HG03520 (cell line): Measurements from ENCODE around the gene MAP3K7CL.
"Not testable (repeated sequence)": the region's sequence is repeated elsewhere in the genome, so short reads cannot be mapped to it uniquely, and the experiment has no call there.

Source experiments
- ATAC-seq: cut with Tn5 transposase; IDR thresholded peaks from one replicate; pipeline ENCODE4 v1.9.1; 2021; ENCODE audit warnings: mild to moderate bottlenecking, moderate library complexity; ENCODE audit not compliant: unreplicated experiment

Gene MAP3K7CL

GRCh38 chr21:29133241-29133640 is 2.8 kb downstream of the MAP3K7CL start:
- no peak for ATAC-seq

GRCh38 chr21:29133796-29134195 is 3.4 kb downstream of the MAP3K7CL start:
- ATAC-seq: no peak

DNA sequence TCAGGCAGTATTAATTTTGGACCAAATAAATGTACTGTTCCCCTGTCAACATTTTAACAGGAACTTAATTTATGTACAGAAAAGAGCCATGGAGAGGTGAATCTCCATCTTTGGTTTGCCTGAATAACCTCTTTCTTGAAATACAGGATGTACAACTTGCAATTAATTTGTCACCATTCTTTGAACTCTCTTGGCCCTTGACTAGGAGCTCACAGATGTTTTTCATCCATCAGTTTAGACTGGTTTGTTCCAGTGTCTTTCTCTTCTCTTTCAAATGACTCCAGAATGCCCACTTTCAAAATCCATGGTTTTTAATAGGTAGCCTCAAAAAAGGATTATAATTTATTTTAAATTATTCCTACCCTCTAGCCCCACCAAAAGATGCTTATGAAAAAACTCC is 5.0 kb downstream of the MAP3K7CL start:
- ATAC-seq: no peak

DNA sequence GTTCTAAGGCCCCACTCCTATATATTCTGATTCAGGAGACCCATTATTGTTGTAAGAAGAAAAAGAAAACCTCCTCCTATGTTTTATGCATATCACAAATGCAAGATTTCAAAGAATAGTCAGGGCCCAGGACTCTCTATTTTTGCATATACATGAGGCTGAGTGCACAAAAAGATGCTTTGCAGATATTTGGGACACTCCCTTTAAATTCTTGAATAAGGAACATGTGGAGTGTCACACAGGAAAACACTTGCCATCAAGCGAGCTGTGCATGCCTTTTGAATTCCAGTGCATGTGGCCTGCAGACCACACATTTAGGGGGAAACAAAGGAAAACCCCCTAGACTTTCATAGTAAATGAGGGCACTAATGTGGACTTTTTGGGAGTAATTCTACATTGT is 5.6 kb downstream of the MAP3K7CL start:
- no peak for ATAC-seq

GRCh38 chr21:29144736-29145353 is 14.4 kb downstream of the MAP3K7CL start:
- no peak for ATAC-seq

DNA sequence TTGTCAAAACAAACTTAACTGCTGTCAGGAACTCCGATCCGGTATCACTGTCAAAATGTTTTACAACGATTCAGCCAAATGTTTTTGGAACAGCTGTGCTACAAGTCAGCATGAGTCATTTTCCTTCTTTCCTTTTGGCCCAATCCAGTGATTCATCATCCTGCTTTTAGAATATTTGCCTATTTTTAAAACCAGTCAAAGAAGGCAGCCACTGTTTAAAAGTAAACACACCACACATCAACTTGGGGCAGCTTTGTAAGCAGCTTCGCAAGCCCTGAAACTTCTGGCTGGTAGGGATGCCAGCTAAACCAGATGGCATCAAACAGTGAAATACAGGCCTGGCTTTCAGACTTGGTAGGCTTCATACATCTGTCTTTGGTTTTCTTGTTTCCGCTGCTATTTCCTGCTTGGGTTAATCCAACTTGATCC is 14.9 kb downstream of the MAP3K7CL start:
- no peak for ATAC-seq

GRCh38 chr21:29145852-29146453 is 15.5 kb downstream of the MAP3K7CL start:
- ATAC-seq: no peak

DNA sequence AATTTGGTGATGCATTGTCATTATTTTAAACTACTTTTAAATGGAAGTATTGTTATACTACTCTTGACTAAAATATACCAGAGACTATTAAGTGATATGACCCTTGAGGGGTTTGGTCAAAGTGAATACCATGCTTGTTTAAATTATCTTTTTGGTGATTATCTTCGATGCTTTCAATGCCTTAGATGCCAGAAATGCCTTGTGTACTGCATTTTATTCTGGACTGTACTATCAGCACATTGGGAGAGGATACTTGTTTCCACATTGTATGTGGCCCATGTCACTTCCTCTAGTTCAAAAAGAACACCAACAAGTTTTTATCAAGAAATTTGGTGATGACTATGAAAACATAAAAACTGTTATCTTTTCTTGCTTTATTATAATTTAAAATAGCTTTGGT is 16.3 kb downstream of the MAP3K7CL start:
- ATAC-seq: no peak

GRCh38 chr21:29148530-29148929 is 18.1 kb downstream of the MAP3K7CL start:
- ATAC-seq: no peak

GRCh38 chr21:29149808-29150425 is 19.5 kb downstream of the MAP3K7CL start:
- ATAC-seq: no peak

- ATAC-seq: no peak
These were observed 21.5 kb downstream of the MAP3K7CL start for GRCh38 chr21:29151931-29152330.

DNA sequence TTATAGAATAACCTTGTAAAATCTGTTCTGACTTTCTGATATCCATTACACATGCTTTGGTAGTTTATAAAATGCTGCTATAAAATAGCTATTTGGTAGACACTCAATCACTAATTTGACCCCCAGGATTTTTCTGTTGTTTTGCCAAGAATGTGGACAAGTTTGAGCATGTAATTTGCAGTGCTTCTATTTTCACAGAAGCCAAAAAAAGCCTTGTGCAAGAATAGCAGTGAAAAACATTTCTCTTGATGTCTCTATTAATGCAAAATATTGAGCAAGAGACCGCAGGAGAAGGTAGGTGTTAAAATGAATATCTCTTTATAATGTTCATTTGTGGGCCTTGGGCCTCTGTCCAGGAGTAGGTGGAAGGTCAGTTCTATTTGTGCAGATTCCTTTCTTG is 22.5 kb downstream of the MAP3K7CL start:
- no peak for ATAC-seq

- no peak for ATAC-seq
These were observed 23.8 kb downstream of the MAP3K7CL start for GRCh38 chr21:29154270-29154669.

DNA sequence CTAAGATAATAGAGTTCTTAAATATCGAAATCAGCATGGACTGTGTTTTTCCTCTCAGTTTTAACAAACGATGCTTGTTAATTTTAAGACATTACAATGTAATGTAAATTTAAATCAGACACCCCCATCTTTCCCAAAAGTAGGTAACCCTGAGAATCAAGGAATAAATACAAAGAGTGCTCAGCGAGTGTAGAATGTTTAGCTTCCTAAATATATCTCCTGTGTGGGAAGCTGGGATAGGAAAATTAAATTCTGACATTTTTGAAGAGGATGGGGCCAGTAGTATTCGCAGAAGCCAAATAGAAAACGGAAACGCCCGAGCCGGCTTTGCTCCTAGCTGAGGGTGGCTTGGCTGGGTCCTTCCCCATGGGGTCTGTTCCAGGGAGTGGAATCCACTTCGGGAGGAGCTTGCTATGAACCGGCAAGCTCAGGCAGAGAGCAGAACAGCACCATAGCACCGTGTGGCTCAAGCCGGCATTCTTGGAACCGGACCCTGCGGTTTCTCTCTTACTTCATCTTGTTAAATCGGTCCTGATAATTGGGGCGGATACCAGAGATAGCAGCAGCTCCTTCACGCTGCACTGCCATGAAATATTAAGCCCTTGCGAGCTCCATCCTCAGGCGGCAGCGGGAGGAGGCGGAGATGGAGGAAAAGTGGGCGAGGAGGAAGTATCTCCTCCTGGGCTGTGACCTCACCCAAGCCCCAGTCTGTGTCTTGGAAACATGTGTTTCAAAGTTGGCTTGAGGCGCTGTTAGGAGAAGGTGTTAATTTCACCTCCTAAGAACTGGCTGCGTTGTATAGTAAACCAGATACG is 24.9 kb downstream of the MAP3K7CL start:
- ATAC-seq: no peak

DNA sequence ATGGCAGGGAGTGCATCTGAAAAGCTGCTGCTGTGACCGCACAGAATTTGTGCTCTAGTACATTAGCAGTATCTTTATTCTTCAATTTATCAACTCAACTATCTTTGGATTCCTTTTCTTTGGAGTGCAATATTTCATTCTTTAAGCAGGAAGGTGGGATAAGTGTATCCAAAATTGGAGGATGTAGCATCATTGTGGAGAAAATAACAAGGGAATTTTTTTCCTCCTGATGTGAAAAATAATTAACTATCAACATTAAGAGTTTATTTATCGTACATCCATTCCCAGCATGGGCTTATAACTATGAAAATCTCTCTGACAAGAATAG is 25.5 kb downstream of the MAP3K7CL start:
- no peak for ATAC-seq

GRCh38 chr21:29157080-29157479 is 26.6 kb downstream of the MAP3K7CL start:
- ATAC-seq: no peak

GRCh38 chr21:29159842-29160241 is 29.4 kb downstream of the MAP3K7CL start:
- ATAC-seq: no peak

DNA sequence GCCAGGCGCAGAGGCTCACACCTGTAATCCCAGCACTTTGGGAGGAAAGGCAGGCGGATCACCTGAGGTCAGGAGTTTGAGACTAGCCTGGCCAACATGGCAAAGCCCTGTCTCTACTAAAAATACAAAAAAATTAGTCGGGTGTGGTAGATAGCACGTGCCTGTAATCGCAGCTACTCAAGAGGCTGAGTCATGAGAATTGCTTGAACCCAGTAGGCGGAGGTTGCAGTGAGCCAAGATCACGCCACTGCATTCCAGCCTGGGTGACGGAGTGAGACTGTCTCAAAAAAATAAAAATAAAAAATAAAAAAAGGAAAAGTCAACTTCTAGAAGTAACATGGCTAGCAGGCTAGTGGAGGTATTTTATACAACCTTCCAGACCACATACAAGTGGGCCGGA is 32.4 kb downstream of the MAP3K7CL start:
- not testable (repeated sequence) for ATAC-seq

GRCh38 chr21:29163341-29164115 is 33.1 kb downstream of the MAP3K7CL start:
- ATAC-seq: no peak

GRCh38 chr21:29164323-29164942 is 34.0 kb downstream of the MAP3K7CL start:
- no peak for ATAC-seq

- ATAC-seq: no peak
These were observed 35.9 kb downstream of the MAP3K7CL start for GRCh38 chr21:29166323-29166722.
